Measurements from ENCODE around the gene DCP1B.
A peak's percentile ranks its signal among the peaks of the same experiment; 100 is the strongest.

The DCP1B gene

GRCh38 chr12:2004113-2004929 is at the start of gene DCP1B:
Gene DCP1B, minus strand, starts transcription at chr12:2004457. Its CDS starts 26 bp downstream, at chr12:2004431.
- peak within 1 kb of the TSS; percentile 94 for H3K4me3 ChIP-seq (replicated peaks; ENCODE audit: low read depth, low read length)
- peak; percentile 98 for DNase-seq (ENCODE audit: low read depth)
- TF ChIP-seq CTCF (IDR thresholded peaks at IDR 0.05; ENCODE audit: low read length, missing control alignments) = no peak

- H3K4me3 ChIP-seq (replicated peaks; ENCODE audit: low read depth, low read length) = no peak overlapping the region
- no peak for DNase-seq (ENCODE audit: low read depth)
- TF ChIP-seq CTCF (IDR thresholded peaks at IDR 0.05; ENCODE audit: low read length, missing control alignments) = no peak
Observed at GRCh38 chr12:2053691-2054090, 49.4 kb upstream of the DCP1B start.

GRCh38 chr12:2052826-2053678 is 48.8 kb upstream of the DCP1B start, which contains the start of gene CACNA1C:
Gene CACNA1C, plus strand, starts transcription at chr12:2052987. Its CDS starts 576 bp downstream, at chr12:2053563.
- TF ChIP-seq CTCF (IDR thresholded peaks at IDR 0.05; ENCODE audit: low read length, missing control alignments) = no peak
- peak within 1 kb of the TSS; percentile 43 for H3K4me3 ChIP-seq (replicated peaks; ENCODE audit: low read depth, low read length)
- peak; percentile 37 for DNase-seq (ENCODE audit: low read depth)

GRCh38 chr12:2051700-2052621 is 47.7 kb upstream of the DCP1B start:
- peak overlapping the region; percentile 19 for H3K4me3 ChIP-seq (replicated peaks; ENCODE audit: low read depth, low read length)
- TF ChIP-seq CTCF (IDR thresholded peaks at IDR 0.05; ENCODE audit: low read length, missing control alignments) = no peak
- no peak for DNase-seq (ENCODE audit: low read depth)

GRCh38 chr12:2049604-2050540 is 45.6 kb upstream of the DCP1B start:
- no peak for TF ChIP-seq CTCF (IDR thresholded peaks at IDR 0.05; ENCODE audit: low read length, missing control alignments)
- H3K4me3 ChIP-seq (replicated peaks; ENCODE audit: low read depth, low read length) = no peak overlapping the region
- DNase-seq (ENCODE audit: low read depth) = no peak

All from fibroblast of pulmonary artery (primary cell).